Right kidney (tissue), 1 donor: ENCODE results near the gene LRRC56.

Source experiments
- DNase-seq: peaks from one replicate; pipeline ENCODE4 v3.0.0-alpha.2; 2016

Gene LRRC56

DNA sequence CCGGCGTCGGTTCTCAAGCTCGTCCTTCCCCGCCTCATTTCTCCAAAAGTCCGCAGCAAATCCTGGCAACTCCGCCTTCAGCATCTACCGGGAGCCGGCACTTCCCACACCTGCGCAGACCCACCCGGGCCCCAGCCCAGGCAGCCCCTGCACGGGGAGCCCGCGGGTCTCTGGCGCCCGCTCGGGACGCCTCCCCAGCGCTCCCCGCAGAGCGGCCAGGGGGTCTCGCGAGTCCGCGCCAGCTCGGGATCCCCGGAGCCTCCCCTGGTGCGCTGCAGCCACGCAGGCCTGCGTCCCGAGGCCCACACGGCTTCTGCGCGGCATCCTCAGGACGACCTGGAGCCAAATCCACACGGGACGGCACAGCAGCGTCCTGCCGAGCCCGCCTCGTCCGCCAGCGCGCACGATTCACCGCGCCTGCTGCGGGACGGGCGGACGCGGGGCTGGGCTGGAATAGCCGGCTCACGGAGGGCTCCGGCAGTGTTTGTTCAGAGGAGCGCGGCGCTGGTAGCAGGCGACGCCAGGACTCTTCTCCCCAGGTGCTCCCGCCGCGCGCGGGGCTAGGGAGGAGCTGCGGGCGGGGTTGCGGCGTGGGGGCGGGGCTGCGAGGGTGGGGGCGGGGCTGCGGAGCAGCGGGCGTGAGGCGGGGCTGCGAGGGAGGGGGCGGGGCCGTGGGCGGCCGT lies 38.1 kb downstream of the LRRC56 start:
- DNase-seq: peak; percentile 88

DNA sequence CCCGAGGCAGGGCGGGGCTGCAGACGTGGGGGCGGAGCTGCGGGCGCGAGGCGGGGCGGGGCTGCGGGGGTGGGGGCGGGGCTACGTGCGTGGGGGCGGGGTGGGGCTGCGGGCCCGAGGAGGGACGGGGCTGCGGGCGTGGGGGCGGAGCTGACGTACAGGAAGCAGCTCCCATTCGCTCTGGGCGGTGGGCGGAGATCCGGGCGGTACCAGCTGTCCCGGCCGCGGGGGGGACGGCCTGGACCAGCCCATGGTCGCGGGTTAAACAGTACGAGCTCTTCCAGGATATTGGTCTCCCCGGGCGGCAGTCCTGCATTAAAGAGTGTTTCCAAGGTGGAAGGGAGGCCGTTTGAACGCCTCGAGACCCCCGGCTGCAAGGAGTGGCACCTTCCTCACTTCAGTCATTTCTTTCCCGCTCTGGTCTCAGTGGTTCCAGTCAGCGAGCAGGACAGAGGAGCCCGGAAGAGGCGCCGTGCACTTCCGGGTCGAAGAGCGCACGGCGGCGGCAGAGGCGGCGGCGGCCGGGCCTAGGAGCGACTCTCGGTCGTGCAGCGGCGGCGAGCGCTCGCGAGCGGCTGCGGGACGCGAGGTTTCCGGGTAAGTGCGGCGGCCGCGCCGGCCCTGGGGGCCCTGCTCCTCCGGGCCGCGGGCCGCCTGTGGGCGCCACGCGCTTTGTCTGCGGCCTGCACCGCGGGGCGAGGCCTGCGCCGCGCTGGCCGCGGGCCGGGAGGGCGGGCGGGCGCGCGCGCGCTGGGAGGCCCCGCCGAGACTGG lies 38.9 kb downstream of the LRRC56 start, which contains the start of gene PHRF1:
Gene PHRF1, plus strand, starts transcription at position 475 of the 773 bp plus-strand sequence. CDS start 5,043 bp downstream, outside the sequence.
- peak; percentile 99 for DNase-seq

DNA sequence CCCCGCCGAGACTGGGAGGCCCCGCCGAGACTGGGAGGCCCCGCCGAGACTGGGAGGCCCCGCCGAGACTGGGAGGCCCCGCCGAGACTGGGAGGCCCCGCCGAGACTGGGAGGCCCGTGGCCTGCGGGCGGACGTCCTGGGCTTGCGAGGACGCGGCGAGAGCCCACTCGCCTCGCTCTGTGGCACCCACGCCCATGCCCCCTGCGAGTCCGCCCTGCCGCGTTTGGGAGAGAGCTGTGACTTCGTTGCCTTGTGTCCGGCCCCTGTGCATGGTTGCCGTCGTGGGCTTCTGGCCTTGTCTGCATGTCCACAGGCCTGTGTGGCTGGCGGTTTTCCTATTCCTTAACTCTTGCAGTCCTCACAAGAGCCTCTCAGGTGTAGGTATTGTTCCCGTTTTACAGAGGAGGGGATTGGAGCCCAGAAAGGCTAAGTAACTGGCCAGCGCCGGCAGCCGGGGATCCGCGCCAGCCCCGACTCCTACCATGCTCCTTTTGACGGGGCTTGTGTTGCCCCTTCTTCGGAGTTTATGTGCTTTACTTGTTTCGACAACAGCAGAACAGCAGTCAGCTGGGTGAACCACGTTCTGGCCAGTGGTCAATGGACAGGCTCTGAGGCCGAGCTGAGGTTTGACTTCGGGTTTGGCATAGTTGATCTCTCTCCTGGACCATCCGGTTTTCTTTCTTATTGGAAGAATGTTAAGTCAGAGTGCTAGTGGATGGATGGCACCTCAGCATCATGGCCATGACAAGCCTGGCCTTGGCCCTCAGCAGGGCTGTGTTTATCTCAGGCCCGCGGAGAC lies 39.7 kb downstream of the LRRC56 start:
- DNase-seq: no peak

DNA sequence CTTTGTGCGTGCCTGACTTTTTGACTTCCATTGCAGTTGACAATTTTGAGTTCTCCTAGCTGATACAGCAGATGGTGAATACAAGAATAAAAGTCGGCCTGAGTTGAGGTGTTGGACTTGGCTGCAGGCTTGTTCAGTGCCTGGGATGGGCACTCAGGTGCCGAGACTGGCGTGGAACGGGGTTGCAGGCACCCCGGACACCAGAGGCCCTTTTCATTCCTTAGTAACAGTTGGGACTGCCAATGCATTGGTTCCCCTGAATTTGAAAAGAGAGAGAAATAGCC lies 40.2 kb downstream of the LRRC56 start:
- DNase-seq: no peak

DNA sequence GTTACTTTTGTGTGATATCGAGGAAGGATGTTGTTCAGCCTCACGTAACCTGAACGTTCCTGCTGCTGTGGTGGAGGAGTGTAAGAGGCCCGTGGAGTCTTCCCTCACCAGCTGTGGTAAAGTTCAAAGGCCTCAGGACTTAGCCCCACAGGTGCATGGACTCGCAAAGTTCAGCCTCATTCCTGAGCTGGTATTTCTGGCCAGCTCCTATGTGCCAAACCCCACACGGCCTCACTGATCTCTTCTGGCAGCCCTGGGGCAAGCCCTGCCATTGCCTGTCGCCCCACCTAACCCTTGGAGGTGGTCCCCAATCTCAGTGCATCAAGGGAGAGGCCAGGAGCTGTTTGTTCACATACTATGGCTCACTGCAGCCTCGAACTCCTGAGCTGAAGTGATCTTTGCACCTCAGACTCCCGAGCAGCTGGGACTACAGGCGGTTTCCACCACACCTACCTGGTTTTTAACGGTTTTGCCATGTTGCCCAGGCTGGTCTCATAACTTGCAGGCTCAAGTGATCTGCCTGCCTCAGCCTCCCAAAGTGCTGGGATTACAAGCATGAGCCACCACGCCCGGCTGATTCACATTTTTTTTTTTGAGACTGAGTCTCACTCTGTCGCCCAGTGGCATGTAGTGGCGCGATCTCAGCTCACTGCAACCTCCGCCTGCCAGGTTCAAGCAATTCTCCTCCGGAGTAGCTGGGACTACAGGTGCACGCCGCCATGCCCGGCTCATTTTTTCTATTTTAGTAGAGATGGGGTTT lies 41.1 kb downstream of the LRRC56 start:
- no peak for DNase-seq

DNA sequence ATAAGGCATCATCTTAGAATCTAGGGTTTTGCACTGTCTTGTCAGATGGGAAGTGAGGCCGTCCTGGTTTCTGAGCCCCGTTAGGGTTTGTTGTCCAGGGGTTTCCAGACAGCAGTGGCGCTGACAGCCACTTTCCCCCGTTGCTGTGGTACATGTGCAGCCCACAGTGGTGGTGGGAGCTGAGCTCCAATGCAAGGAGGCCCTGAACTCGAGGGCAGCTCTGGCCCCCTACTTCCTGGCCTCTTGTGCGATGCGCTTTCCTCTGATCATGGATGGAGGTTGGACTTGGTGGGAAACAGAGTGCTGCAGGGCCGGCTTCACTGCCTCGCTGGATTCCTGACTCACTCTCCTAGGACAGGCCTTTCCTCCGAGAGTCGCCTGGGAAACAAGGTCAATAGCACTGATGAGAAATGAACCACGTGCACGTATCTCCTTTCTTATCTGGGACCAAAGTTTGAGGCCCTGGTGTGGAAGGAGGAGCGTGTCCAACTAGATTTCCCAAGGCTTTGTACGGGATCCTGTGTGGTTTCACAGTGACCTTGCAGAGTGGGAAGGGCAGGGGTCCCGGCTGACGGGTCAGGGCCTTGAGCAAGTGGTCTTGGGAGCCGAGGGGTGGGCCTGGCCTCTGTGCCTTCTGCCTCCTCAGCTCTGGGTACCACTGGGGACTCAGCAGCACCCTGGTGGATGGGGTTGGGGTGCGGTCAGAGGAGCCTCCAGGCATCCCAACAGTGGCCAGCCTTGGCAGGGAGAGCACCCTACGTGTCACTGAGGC lies 42.7 kb downstream of the LRRC56 start:
- DNase-seq: no peak

DNA sequence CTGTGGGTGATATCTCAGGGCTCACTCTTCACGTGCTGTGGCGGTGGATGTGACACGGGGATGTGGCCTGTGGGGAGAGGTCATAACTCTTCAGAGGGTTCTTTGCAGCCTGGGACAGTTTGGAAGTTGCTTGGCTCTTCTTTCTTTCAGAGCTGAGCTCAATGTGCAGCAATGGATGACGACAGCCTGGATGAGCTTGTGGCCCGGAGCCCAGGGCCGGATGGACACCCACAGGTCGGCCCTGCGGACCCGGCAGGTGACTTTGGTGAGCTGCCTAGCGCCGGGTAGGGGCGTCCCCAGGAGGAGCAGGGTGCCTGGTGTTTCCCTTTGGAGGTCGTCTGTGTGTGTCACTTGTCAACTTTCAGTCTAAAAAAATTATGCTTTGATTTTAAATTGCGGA lies 44.0 kb downstream of the LRRC56 start:
- DNase-seq: no peak

DNA sequence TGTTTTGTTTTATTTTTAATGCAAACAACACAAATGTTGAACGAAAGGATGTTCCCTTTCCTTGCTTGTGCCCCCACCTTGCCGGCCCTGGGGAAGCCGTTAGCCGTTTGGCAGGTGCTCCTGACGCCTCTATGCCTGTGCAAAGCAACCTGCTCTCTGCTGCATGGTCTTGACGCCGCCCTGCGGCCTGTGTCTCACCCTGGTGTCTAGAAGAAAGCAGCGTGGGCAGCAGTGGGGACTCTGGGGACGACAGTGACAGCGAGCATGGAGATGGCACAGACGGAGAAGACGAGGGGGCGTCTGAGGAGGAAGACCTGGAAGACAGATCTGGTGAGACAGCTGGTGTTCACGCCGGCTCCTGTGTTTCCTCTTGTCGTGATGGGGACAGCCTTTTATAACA lies 44.4 kb downstream of the LRRC56 start:
- DNase-seq: no peak

DNA sequence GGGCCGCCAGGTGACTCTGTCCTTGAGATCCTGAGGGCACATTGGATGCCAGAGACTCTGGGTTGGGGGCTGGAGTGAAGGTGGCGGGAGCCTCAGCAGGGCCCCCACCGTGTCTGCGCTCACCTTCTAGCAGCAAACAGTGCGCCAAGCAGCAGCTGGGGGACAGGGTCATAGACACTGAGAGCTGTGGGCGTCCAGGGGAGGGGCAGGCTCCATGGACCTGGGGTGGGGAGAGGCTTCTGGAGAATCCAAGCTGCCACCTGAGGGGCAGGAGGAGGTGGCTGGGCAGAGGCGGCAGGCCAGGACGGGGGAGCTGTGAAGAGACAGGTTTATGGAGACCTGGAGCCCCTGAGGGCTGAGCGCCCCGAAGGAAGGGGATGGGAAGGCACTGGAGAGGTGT lies 47.0 kb downstream of the LRRC56 start:
- no peak for DNase-seq

DNA sequence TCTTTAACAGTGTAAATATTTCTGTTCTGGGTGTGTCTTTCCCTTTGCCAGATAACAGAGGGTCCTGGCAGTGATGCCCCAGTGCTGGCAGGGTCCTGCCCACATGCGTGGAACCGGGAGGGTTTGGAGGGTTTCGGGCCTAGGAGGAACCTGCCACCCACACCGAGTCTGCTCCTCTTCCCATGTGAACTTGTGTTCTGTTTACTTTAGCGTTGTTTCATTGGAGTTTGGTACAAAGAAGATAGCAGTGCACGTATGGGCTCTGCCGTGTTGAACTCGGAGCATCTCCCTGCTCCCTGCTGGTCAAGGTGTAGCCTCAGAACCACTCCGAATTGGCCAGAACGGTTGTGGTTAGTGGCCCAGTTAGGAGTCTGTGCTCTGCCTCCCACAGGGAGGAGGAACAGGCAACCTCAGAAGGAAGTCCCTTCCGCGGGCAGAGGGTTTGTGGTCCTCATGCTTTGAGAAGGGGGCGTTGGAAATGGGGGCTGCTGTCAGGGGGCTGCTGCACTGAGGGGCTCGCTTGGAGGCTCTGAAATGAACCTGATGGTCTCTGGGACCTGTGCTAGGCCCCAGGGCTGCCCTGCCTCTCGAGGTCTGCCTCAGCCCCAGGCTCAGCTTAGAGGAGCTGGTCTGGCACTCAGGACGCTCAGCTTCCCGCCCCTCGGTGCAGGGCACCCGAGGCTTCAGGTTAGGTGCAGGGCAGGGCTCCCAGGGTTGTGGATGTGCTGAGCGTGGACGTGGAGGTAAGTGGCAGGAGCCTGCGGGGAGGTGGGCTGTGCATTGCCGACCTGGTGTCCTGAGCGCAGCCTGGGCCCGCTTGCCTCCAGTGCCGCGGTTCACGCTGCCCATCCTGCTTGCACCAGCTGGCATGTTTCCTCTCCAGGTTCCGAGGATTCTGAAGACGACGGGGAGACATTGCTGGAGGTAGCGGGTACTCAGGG lies 49.3 kb downstream of the LRRC56 start:
- DNase-seq: no peak

DNA sequence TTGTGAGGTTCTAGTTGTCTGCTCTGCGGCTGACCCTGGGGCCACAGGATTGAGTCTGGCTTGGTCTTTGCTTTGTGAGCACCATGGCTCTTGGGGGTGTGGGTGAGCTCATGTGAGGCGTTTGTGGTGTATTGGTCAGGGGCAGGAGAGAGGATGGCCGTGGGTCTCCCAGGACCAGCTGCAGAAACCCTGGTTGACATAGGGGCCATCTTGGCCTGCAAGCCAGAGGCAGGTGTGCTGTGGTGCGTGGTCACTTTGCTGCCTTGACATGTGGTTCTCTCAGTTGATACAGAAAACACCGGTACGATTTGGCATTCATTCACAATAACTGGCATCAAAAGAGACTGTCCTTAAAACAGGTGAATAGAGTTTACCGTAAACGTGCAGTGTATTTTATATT lies 50.2 kb downstream of the LRRC56 start:
- DNase-seq: no peak

DNA sequence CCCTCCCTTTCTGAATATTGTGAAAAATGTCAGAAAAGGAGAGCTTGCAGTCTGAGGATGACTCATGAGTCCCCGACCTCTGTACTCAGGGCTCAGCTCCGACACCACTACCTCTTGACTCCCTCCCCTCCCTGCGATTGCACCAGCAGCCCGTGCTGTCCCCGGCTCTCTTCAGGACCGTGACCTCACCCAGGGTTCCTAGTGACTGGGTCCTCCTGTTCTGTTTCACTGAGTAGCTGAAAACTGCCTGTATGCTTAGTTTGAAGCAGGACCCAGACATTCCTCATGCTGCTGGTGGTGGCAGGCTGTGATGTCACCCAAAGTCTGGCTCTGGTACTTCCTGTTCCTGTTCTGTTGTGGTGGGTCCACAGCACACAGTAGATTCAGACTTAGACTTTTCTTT lies 50.7 kb downstream of the LRRC56 start:
- no peak for DNase-seq

DNA sequence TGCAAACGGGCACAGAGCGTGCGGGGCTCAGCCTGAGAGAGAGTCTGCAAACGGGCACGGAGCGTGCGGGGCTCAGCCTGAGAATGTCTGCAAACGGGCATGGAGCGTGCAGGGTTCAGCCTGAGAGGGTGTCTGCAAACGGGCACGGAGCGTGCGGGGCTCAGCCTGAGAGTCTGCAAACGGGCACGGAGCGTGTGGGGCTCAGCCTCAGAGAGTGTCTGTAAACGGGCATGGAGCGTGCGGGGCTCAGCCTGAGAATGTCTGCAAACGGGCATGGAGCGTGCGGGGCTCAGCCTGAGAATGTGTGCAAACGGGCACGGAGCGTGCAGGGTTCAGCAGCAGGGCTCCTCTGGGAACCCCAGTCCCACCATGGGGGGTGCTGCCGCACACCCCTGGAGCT lies 52.5 kb downstream of the LRRC56 start:
- DNase-seq: no peak

DNA sequence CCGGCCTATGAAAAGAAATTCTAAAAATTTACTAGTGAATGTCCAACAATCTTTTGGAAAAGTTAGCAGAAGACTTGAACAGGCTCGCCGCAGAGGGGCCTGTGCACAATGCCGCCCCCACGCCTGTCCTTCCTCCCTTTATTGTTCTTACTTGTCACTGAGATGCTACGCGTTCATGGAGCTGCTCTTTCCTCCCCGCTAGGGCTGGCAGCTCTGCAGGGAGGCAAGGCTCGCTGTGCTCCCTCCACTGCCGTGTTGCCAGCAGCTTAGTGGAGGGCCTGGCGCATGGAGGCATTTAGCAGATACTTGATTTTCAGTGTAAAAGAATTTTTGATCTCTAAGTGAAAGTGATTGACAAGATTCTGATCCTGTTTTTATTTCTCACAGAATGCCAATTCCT lies 53.7 kb downstream of the LRRC56 start:
- no peak for DNase-seq

DNA sequence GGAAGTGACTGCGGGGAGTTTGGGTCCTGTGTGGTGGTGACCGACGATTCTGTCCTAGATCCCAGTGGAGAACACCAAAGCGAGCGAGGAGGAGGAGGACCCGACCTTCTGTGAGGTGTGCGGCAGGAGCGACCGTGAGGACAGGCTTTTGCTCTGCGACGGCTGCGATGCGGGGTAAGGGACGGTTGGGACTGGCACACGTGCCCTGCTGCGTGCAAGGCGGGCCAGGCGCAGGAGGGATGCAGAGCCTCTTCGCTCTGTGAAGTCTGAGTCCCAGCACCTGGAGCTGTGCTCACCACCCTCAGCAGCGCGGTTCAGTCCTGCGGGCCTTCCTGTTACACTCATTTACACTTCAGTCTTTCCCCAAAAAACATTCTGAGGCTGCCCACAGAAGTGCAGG lies 55.2 kb downstream of the LRRC56 start:
- DNase-seq: no peak

DNA sequence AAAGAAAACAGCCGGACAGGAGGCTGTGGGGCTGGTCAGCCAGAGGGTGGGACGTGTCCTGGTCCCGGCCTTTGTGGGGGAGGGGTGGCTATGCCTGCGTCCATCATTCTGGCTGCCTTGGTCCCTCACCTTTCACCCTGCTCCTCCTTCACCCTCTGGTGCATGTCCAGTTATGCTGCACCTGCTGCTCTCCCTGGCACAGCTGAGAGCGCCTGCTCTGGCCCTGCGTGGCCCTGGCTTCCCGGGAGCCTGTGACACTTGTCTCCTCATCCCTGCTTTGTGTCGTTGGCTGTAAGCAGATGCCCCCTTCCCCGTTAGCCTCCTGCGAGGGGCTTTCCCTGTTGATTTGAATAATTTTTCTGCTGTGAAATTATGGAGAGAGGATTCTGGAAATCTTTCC lies 55.6 kb downstream of the LRRC56 start:
- no peak for DNase-seq

DNA sequence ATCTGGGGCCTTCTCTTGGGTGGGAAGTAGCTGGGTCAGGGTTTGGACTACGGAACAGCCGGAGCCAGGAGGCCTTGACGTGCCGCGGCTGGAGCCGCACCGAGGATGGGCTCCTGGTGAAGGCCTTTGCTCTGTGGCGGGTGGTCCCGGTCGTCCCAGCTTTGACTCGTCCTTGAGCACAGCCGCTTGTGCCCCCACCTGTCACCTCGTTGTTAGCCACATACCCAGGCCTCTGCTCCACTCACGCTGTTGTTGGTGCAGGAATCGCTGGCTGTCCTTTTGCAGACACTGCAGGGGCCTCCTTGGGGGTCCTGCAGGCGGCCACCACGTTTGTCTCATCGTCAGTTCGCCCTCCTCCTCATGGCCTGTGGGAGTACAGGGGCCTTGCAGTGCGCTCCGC lies 56.0 kb downstream of the LRRC56 start:
- no peak for DNase-seq

DNA sequence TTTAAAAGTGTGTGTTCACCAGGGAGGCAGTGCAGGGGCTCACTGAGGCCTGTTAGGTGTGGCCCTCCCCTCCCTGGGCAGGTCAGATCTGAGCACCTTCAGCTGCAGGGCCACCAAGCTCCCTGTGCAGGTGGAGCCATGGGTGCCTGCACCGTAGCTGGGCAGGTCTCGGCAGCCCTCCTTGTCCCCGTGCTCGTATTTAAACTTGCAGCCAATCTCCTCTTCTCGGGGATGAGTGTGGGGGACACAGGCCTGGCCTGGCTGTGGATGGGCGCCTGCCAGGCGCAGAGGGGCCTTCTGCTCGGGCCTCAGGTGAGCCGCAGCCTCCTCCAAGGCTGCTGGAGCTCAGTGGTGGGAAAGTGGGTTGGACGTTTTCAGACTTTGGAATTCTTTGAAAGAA lies 58.1 kb downstream of the LRRC56 start:
- no peak for DNase-seq

DNA sequence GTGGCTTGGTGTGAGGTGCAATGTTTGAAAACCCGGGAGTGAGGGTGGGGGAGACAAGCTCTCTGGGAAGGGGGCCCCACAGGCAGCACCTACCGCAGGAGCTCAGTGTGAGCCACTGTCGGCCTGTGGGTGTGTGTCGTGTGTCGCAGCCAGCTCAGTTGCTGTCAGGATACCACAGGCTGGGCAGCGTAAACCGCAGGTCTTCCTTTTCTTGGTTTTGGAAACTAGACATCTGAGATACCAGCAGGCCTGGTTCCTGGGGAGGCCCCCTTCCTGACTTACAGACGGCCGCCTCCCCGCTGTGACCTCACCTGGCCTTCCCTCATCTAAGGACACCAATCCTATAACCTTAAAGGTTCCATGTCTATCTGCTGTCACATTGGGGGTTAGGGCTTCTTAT lies 59.0 kb downstream of the LRRC56 start:
- no peak for DNase-seq

DNA sequence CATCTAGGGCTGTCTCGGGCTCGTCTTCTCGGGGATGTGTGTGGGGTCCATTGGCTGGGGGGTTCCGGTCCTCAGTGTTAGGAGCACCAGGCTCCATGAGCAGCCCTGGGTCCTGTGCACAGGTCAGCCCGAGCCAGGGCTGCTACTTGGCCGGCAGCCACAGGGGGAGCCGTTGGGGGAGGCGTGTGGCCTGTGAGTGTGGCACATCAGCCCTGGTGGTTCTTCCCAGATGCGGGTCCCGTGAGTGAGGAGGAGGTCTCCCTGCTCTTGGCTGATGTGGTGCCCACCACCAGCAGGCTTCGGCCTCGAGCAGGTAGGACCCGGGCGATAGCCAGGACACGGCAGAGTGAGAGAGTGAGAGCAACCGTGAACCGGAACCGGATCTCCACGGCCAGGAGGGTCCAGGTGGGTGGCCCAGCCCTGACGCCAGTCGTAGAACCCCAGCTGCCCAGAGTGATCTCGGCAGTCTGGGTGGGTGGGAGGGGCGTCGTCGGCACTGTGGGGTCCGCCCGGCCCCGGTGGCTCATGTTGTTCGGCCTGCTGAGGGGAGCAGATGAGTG lies 59.9 kb downstream of the LRRC56 start:
- no peak for DNase-seq
